Measurements from ENCODE around the gene RASGRP2. TPM values are rescaled to one million over a fixed set of nuclear protein-coding genes. Genes with fewer than 3 reads are reported as not detected.

The RASGRP2 gene
- total and polyA plus RNA-seq, 2 of the 8 experiments (the other 6 are each of a cell fraction or from before 2014, with no cell fraction given), result 40.6 to 45.7 TPM

GRCh38 chr11:64753380-64754123 is 9.6 kb upstream of the RASGRP2 start (continued):
- TF ChIP-seq NANOG (IDR thresholded peaks at IDR 0.05; ENCODE audit: insufficient read depth, low read depth, low read length, poor library complexity, severe bottlenecking) (no peak), SRF (IDR thresholded peaks at IDR 0.05; ENCODE audit: low read depth, low read length) (no peak), BRCA1 (IDR thresholded peaks at IDR 0.05; ENCODE audit: low read depth, low read length) (no peak), ZNF274 (IDR thresholded peaks at IDR 0.05; ENCODE audit: borderline replicate concordance, extremely low read depth, low read length) (no peak)
